Lung (tissue), 12 donors: ENCODE measurements around the gene ERAP2. TPM values are rescaled to one million over a fixed set of nuclear protein-coding genes. Genes with fewer than 3 reads are reported as not detected.
A peak's percentile ranks its signal among the peaks of the same experiment; 100 is the strongest.
"Not testable (repeated sequence)": the region's sequence is repeated elsewhere in the genome, so short reads cannot be mapped to it uniquely, and the experiment has no call there.

Experiments used
- ATAC-seq: fragments of 200-7000 bp; cut with Tn5 transposase; one replicate; pipeline ENCODE4 v1.9.1; 2020; ENCODE audit warnings: moderate number of reproducible peaks; ENCODE audit not compliant: insufficient read depth, low FRiP score
- DNase-seq, 3 donors: peaks; one replicate each; pipeline ENCODE4 v3.0.0-alpha.2; 2013 to 2017
- H3K27ac ChIP-seq, 2 donors: one replicate each; pipeline ENCODE4 v1.5.1; 2013; ENCODE audit warnings: mild to moderate bottlenecking in 2 of 2, moderate library complexity in 2 of 2, control low read depth in 1 of 2, inconsistent platforms in 1 of 2, low read depth in 1 of 2, low read length in 1 of 2
- H3K27me3 ChIP-seq, 3 donors: one replicate each; pipeline ENCODE4 v1.5.1; 2013; ENCODE audit warnings: low read length in 2 of 3; ENCODE audit not compliant: control insufficient read depth in 3 of 3, insufficient read depth in 3 of 3
- H3K36me3 ChIP-seq, 4 donors: one replicate each; pipeline ENCODE4 v1.5.1; 2013; ENCODE audit warnings: low read length in 4 of 4, mild to moderate bottlenecking in 1 of 4, moderate library complexity in 1 of 4; ENCODE audit not compliant: control insufficient read depth in 4 of 4, insufficient read depth in 4 of 4
- H3K4me1 ChIP-seq, 5 donors: one replicate each; pipeline ENCODE4 v1.5.1; 2013; ENCODE audit warnings: low read length in 5 of 5, mild to moderate bottlenecking in 2 of 5, moderate library complexity in 1 of 5; ENCODE audit not compliant: control insufficient read depth in 5 of 5, insufficient read depth in 5 of 5
- H3K4me3 ChIP-seq: one replicate; pipeline ENCODE4 v1.5.1; 2013; ENCODE audit warnings: mild to moderate bottlenecking, control low read depth, moderate library complexity
- H3K9ac ChIP-seq, 2 donors: one replicate each; pipeline ENCODE4 v1.5.1; 2013; ENCODE audit warnings: low read length in 2 of 2, control low read depth in 1 of 2; ENCODE audit not compliant: insufficient read depth in 1 of 2
- H3K9me3 ChIP-seq, 4 donors: one replicate each; pipeline ENCODE4 v1.5.1; 2013; ENCODE audit warnings: low read length in 3 of 4, mild to moderate bottlenecking in 1 of 4, moderate library complexity in 1 of 4; ENCODE audit not compliant: control insufficient read depth in 4 of 4, insufficient read depth in 3 of 4
- CTCF ChIP-seq: IDR thresholded peaks from 2 replicates; pipeline ENCODE4 v1.5.1; 2012; ENCODE audit warnings: mild to moderate bottlenecking; ENCODE audit errors: control extremely low read depth, extremely low read depth
- WGBS, 2 donors: extraction: QIAGEN DNeasy Blood & Tissue Kit; methylation state at CpG; one replicate each; pipeline ENCODE4 v1.1.7; 2013; 5-methylcytosine and 5-hydroxymethylcytosine counted together
- polyA plus RNA-seq, 2 donors: library from polyadenylated mRNA; stranded (reverse); fragments of 200-250 nt; gene quantifications; one replicate each; pipeline ENCODE4 v1.2.1, GENCODE V29; 2013
- total RNA-seq, 2 donors: library from RNA; depleted of rRNA in 1 of 2; stranded (reverse); fragments of >200 nt in 1 of 2; gene quantifications; one replicate each; pipeline ENCODE4 v1.2.1, GENCODE V29; 2014 to 2021
- donor health status: control.
- donor health status: control.
- donor health status: Bipolar disorder and iron deficiency.
- donor health status: healthy.
- donor health status: DM: yes; HTN: yes; CAD: no.

ERAP2 gene
- total and polyA plus RNA-seq, 4 donors, result 2.8 to 19.8 (median 8.2) TPM

GRCh38 chr5:96873449-96873848 lies 2.9 kb upstream of the ERAP2 start:
- no peak for TF ChIP-seq CTCF
- Histone ChIP-seq H3K27ac (no peak overlapping the region), H3K36me3 (no peaks in the 10 kb centered on the region), H3K4me3 (no peak overlapping the region), H3K9me3 (no peaks in the 10 kb centered on the region), H3K27me3 (no peaks in the 10 kb centered on the region), H3K4me1 (peaks cover 0 to 7% (median 3%) of the 10 kb centered on the region in 5 donors), H3K9ac (no peak overlapping the region)
- no peak for DNase-seq
- ATAC-seq, result no peak

GRCh38 chr5:96874631-96875030 lies 1.7 kb upstream of the ERAP2 start:
- no peak for TF ChIP-seq CTCF
- Histone ChIP-seq H3K4me3 (no peak overlapping the region), H3K9me3 (no peaks in the 10 kb centered on the region), H3K9ac (no peak overlapping the region), H3K27me3 (no peaks in the 10 kb centered on the region), H3K36me3 (no peaks in the 10 kb centered on the region), H3K4me1 (peaks cover 0 to 7% (median 3%) of the 10 kb centered on the region in 5 donors), H3K27ac (no peak overlapping the region)
- no peak for DNase-seq
- ATAC-seq, result no peak
- WGBS, 2 donors, result 99 to 100% methylated on average over 2 of the region's 2 CpGs

- WGBS, 2 donors, result 2 to 3% methylated on average over 4 of the region's 4 CpGs
- ATAC-seq (no peak), DNase-seq (no peak)
- peaks cover 0 to 7% (median 3%) of the 10 kb centered on the region in 5 donors for H3K4me1 ChIP-seq
- peak overlapping the region; percentile 40 for H3K4me3 ChIP-seq
- H3K9me3 ChIP-seq, result no peaks in the 10 kb centered on the region
- H3K36me3 ChIP-seq, result peaks cover 0 to 2% (median 0%) of the 10 kb centered on the region in 4 donors
- H3K9ac ChIP-seq, result peak overlapping the region; percentile 39 to 65
- no peaks in the 10 kb centered on the region for H3K27me3 ChIP-seq
- H3K27ac ChIP-seq, result peak overlapping the region; percentile 35 to 85
- TF ChIP-seq CTCF, result no peak
These were observed 459 bp upstream of the ERAP2 start for GRCh38 chr5:96875791-96876291.

GRCh38 chr5:96876977-96877469 lies 723 bp downstream of the ERAP2 start:
- not testable (repeated sequence) for H3K27me3 ChIP-seq, H3K36me3 ChIP-seq, H3K9ac ChIP-seq, ATAC-seq, H3K4me3 ChIP-seq, DNase-seq, H3K27ac ChIP-seq, H3K9me3 ChIP-seq
- peaks cover 0 to 11% (median 3%) of the 10 kb centered on the region in 5 donors for H3K4me1 ChIP-seq
- 7 to 19% methylated on average over 12 of the region's 12 CpGs for WGBS, 2 donors
